GM23338 (cell line): ENCODE data around the gene HYKK. TPM values are rescaled to one million over a fixed set of nuclear protein-coding genes. Genes with fewer than 3 reads are reported as not detected.

Experiments used
- ATAC-seq: fragments of 200-7000 bp; cut with Tn5 transposase; 3 replicates; pipeline ENCODE4 v1.9.1; 2020
- DNase-seq: peaks from one replicate; pipeline ENCODE4 v3.0.0-alpha.2; 2015; ENCODE audit warnings: low spot score
- H2AFZ ChIP-seq: fragments of 200-600 bp; sonication (generic); 2 replicates; pipeline ENCODE4 v1.8.0; 2016; ENCODE audit warnings: antibody characterized with exemption, mild to moderate bottlenecking, moderate library complexity
- H3F3A ChIP-seq: fragments of 200-600 bp; sonication (generic); replicated peaks from 2 replicates; pipeline ENCODE4 v1.8.0; 2017; ENCODE audit warnings: antibody characterized with exemption, mixed run types, low read depth
- H3K27ac ChIP-seq: fragments of 200-600 bp; sonication (generic); 2 replicates; pipeline ENCODE4 v1.6.1; 2016; ENCODE audit warnings: low read depth
- H3K27me3 ChIP-seq: fragments of 200-600 bp; sonication (generic); 2 replicates; pipeline ENCODE4 v1.8.0; 2016; ENCODE audit warnings: mild to moderate bottlenecking, mixed run types, moderate library complexity; ENCODE audit not compliant: insufficient read depth
- H3K36me3 ChIP-seq: fragments of 200-600 bp; sonication (generic); 2 replicates; pipeline ENCODE4 v1.8.0; 2016; ENCODE audit warnings: mild to moderate bottlenecking; ENCODE audit not compliant: insufficient read depth
- H3K4me1 ChIP-seq: fragments of 200-600 bp; sonication (generic); 2 replicates; pipeline ENCODE4 v1.8.0; 2016; ENCODE audit warnings: mild to moderate bottlenecking, moderate library complexity; ENCODE audit not compliant: insufficient read depth
- H3K4me2 ChIP-seq: fragments of 200-600 bp; sonication (generic); 2 replicates; pipeline ENCODE4 v1.7.1; 2017; ENCODE audit warnings: mixed run types
- H3K4me3 ChIP-seq: fragments of 200-600 bp; sonication (generic); 2 replicates; pipeline ENCODE4 v1.6.1; 2016; ENCODE audit warnings: mixed run types
- H3K79me2 ChIP-seq: fragments of 200-600 bp; sonication (generic); replicated peaks from 2 replicates; pipeline ENCODE4 v1.8.0; 2017; ENCODE audit warnings: mild to moderate bottlenecking; ENCODE audit not compliant: insufficient read depth
- H3K9me2 ChIP-seq: fragments of 200-600 bp; sonication (generic); 2 replicates; pipeline ENCODE4 v1.8.0; 2017; ENCODE audit not compliant: insufficient read depth
- H4K20me1 ChIP-seq: fragments of 200-600 bp; sonication (generic); replicated peaks from 2 replicates; pipeline ENCODE4 v1.8.0; 2017; ENCODE audit warnings: mild to moderate bottlenecking; ENCODE audit not compliant: insufficient read depth
- H3K27ac Mint-ChIP-seq: 2 replicates; pipeline ENCODE4 v1.8.0; 2020; ENCODE audit warnings: inconsistent platforms, mild to moderate bottlenecking, moderate library complexity, mixed read lengths
- H3K27me3 Mint-ChIP-seq: 3 replicates; pipeline ENCODE4 v1.8.0; 2022; ENCODE audit warnings: low read depth, mild to moderate bottlenecking, moderate library complexity, mixed read lengths, inconsistent platforms; ENCODE audit not compliant: insufficient read depth, poor library complexity
- H3K36me3 Mint-ChIP-seq: 3 replicates; pipeline ENCODE4 v1.8.0; 2021; ENCODE audit warnings: low read depth, mild to moderate bottlenecking, inconsistent platforms, moderate library complexity, mixed read lengths
- H3K4me1 Mint-ChIP-seq: 3 replicates; pipeline ENCODE4 v1.8.0; 2020; ENCODE audit warnings: mild to moderate bottlenecking, inconsistent platforms, mixed read lengths
- H3K4me3 Mint-ChIP-seq: 3 replicates; pipeline ENCODE4 v1.8.0; 2021; ENCODE audit warnings: moderate library complexity, mild to moderate bottlenecking, inconsistent platforms, mixed read lengths
- H3K9me3 Mint-ChIP-seq: 3 replicates; pipeline ENCODE4 v1.8.0; 2020; ENCODE audit warnings: moderate library complexity, mild to moderate bottlenecking, inconsistent platforms, mixed read lengths
- CREB1 ChIP-seq: fragments of 250-450 bp; sonication (Bioruptor Pico); IDR thresholded peaks from 2 replicates; pipeline ENCODE4 v1.5.0; 2020; ENCODE audit warnings: low read depth, mild to moderate bottlenecking, moderate library complexity
- ETS1 ChIP-seq: IDR thresholded peaks from 2 replicates; pipeline ENCODE4 v1.6.1; 2016; ENCODE audit warnings: antibody characterized with exemption
- EZH2 ChIP-seq: fragments of 200-600 bp; sonication (generic); IDR thresholded peaks from one replicate; pipeline ENCODE4 v1.8.0; 2017; ENCODE audit warnings: antibody characterized with exemption, mild to moderate bottlenecking, low read depth; ENCODE audit not compliant: unreplicated experiment
- EZH2phosphoT487 ChIP-seq: fragments of 200-600 bp; sonication (generic); IDR thresholded peaks from one replicate; pipeline ENCODE4 v1.8.1; 2018; ENCODE audit warnings: antibody characterized with exemption; ENCODE audit not compliant: unreplicated experiment
- JUNB ChIP-seq: IDR thresholded peaks from one replicate; pipeline ENCODE4 v1.6.1; 2016; ENCODE audit warnings: antibody characterized with exemption; ENCODE audit not compliant: unreplicated experiment
- NANOG ChIP-seq: IDR thresholded peaks from 2 replicates; pipeline ENCODE4 v1.6.1; 2016; ENCODE audit warnings: antibody characterized with exemption, borderline replicate concordance
- POLR2AphosphoS5 ChIP-seq: IDR thresholded peaks from 2 replicates; pipeline ENCODE4 v1.6.1; 2016; ENCODE audit warnings: antibody characterized with exemption, low read depth
- REST ChIP-seq: IDR thresholded peaks from one replicate; pipeline ENCODE4 v1.6.1; 2018; ENCODE audit warnings: antibody characterized with exemption; ENCODE audit not compliant: unreplicated experiment
- STAT1 ChIP-seq: IDR thresholded peaks from one replicate; pipeline ENCODE4 v1.6.1; 2016; ENCODE audit warnings: antibody characterized with exemption; ENCODE audit not compliant: unreplicated experiment
- ZNF114 ChIP-seq: fragments of 250-450 bp; sonication (Bioruptor Pico); IDR thresholded peaks from 2 replicates; pipeline ENCODE4 v1.5.0; 2020; ENCODE audit warnings: mild to moderate bottlenecking, moderate library complexity
- ZNF331 ChIP-seq: fragments of 250-450 bp; sonication (Bioruptor Pico); IDR thresholded peaks from 2 replicates; pipeline ENCODE4 v1.5.0; 2020; ENCODE audit warnings: low read depth, mild to moderate bottlenecking, moderate library complexity
- polyA plus RNA-seq: library from polyadenylated mRNA; unstranded; fragments of >200 nt; fragmentation: Nextera tagmentation; extraction: Ambion mirVana; gene quantifications from 2 replicates; pipeline ENCODE4 v1.2.1, GENCODE V29; 2016
- total RNA-seq: library from RNA; depleted of rRNA; stranded (reverse); fragments of >200 nt; shearing (Covaris generic); gene quantifications from 2 replicates; pipeline ENCODE4 v1.2.3, GENCODE V29; 2014
- TF ChIP-seq, protein P1 (sequence below), 2 experiments: fragments of 200-600 bp in 1 of 2; sonication (generic) in 1 of 2; conservative IDR thresholded peaks; 2 replicates each; pipeline versions ENCODE4 v1.5.1 to v1.6.1; 2016 to 2017; ENCODE audit warnings: antibody characterized with exemption in 2 of 2, low read depth in 2 of 2, mild to moderate bottlenecking in 2 of 2, moderate library complexity in 1 of 2
- TF ChIP-seq, protein P2 (sequence below): fragments of 250-450 bp; sonication (Bioruptor Pico); IDR thresholded peaks from 2 replicates; pipeline ENCODE4 v1.5.0; 2020; ENCODE audit warnings: mild to moderate bottlenecking, moderate library complexity

Gene HYKK
- total and polyA plus RNA-seq, 2 experiments from 2014 or later, result 2.9 to 5.5 TPM

DNA sequence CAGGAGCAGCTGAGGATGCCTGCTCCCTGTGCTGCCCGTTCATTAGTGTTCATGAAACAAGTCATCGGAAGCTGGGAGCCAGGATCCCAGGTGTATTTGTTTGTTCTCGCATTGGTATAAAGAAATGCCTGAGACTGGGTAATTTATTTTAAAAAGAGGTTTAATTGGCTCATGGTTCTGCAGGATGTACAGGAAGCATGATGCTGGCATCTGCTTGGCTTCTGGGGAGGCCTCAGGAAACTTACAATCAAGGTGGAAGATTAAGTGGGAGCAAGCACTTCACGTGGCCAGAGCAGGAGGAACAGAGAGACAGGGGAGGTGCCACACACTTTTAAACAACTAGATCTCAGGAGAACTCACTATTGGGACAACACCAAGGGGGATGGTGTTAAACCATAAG, 5.5 kb upstream of the HYKK start:
- Histone ChIP-seq H3K36me3 (peaks cover 15% of the 10 kb centered on the region; the same call in 1 of the 2 replicates), H3K27me3 (0 out of 2 replicates have a peak, but pooled peaks cover 2% of the 10 kb centered on the region), H3K9me2 (0 out of 2 replicates have a peak, but pooled peaks cover 4% of the 10 kb centered on the region), H3K27ac (no peak overlapping the region), H3K4me1 (no peaks in the 10 kb centered on the region), H2AFZ (no peak overlapping the region), H4K20me1 (no peaks in the 10 kb centered on the region), H3F3A (peaks cover 6% of the 10 kb centered on the region; the same call in 1 of the 2 replicates), H3K4me2 (no peak overlapping the region), H3K79me2 (no peaks in the 10 kb centered on the region), H3K4me3 (no peak overlapping the region)
- H3K9me3 Mint-ChIP-seq, result peaks cover 21% of the 10 kb centered on the region
- DNase-seq, result no peak
- H3K27ac Mint-ChIP-seq, result no peak overlapping the region
- no peak for ATAC-seq
- H3K36me3 Mint-ChIP-seq, result peaks cover 52% of the 10 kb centered on the region
- peaks cover 2% of the 10 kb centered on the region; the same call in 1 of the 3 replicates for H3K4me1 Mint-ChIP-seq
- TF ChIP-seq ZNF114 (no peak), ETS1 (no peak), CREB1 (no peak), POLR2AphosphoS5 (no peak), STAT1 (no peak), EZH2 (no peak), REST (no peak), JUNB (no peak), NANOG (no peak), EZH2phosphoT487 (no peak), ZNF331 (CRISPR knock-in tag) (no peak)
- TF ChIP-seq, protein P1, sequence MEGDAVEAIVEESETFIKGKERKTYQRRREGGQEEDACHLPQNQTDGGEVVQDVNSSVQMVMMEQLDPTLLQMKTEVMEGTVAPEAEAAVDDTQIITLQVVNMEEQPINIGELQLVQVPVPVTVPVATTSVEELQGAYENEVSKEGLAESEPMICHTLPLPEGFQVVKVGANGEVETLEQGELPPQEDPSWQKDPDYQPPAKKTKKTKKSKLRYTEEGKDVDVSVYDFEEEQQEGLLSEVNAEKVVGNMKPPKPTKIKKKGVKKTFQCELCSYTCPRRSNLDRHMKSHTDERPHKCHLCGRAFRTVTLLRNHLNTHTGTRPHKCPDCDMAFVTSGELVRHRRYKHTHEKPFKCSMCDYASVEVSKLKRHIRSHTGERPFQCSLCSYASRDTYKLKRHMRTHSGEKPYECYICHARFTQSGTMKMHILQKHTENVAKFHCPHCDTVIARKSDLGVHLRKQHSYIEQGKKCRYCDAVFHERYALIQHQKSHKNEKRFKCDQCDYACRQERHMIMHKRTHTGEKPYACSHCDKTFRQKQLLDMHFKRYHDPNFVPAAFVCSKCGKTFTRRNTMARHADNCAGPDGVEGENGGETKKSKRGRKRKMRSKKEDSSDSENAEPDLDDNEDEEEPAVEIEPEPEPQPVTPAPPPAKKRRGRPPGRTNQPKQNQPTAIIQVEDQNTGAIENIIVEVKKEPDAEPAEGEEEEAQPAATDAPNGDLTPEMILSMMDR (conservative IDR thresholded peaks at IDR 0.05; ENCODE audit: low read depth in 2 of 2), result no peak
- TF ChIP-seq, protein P2, sequence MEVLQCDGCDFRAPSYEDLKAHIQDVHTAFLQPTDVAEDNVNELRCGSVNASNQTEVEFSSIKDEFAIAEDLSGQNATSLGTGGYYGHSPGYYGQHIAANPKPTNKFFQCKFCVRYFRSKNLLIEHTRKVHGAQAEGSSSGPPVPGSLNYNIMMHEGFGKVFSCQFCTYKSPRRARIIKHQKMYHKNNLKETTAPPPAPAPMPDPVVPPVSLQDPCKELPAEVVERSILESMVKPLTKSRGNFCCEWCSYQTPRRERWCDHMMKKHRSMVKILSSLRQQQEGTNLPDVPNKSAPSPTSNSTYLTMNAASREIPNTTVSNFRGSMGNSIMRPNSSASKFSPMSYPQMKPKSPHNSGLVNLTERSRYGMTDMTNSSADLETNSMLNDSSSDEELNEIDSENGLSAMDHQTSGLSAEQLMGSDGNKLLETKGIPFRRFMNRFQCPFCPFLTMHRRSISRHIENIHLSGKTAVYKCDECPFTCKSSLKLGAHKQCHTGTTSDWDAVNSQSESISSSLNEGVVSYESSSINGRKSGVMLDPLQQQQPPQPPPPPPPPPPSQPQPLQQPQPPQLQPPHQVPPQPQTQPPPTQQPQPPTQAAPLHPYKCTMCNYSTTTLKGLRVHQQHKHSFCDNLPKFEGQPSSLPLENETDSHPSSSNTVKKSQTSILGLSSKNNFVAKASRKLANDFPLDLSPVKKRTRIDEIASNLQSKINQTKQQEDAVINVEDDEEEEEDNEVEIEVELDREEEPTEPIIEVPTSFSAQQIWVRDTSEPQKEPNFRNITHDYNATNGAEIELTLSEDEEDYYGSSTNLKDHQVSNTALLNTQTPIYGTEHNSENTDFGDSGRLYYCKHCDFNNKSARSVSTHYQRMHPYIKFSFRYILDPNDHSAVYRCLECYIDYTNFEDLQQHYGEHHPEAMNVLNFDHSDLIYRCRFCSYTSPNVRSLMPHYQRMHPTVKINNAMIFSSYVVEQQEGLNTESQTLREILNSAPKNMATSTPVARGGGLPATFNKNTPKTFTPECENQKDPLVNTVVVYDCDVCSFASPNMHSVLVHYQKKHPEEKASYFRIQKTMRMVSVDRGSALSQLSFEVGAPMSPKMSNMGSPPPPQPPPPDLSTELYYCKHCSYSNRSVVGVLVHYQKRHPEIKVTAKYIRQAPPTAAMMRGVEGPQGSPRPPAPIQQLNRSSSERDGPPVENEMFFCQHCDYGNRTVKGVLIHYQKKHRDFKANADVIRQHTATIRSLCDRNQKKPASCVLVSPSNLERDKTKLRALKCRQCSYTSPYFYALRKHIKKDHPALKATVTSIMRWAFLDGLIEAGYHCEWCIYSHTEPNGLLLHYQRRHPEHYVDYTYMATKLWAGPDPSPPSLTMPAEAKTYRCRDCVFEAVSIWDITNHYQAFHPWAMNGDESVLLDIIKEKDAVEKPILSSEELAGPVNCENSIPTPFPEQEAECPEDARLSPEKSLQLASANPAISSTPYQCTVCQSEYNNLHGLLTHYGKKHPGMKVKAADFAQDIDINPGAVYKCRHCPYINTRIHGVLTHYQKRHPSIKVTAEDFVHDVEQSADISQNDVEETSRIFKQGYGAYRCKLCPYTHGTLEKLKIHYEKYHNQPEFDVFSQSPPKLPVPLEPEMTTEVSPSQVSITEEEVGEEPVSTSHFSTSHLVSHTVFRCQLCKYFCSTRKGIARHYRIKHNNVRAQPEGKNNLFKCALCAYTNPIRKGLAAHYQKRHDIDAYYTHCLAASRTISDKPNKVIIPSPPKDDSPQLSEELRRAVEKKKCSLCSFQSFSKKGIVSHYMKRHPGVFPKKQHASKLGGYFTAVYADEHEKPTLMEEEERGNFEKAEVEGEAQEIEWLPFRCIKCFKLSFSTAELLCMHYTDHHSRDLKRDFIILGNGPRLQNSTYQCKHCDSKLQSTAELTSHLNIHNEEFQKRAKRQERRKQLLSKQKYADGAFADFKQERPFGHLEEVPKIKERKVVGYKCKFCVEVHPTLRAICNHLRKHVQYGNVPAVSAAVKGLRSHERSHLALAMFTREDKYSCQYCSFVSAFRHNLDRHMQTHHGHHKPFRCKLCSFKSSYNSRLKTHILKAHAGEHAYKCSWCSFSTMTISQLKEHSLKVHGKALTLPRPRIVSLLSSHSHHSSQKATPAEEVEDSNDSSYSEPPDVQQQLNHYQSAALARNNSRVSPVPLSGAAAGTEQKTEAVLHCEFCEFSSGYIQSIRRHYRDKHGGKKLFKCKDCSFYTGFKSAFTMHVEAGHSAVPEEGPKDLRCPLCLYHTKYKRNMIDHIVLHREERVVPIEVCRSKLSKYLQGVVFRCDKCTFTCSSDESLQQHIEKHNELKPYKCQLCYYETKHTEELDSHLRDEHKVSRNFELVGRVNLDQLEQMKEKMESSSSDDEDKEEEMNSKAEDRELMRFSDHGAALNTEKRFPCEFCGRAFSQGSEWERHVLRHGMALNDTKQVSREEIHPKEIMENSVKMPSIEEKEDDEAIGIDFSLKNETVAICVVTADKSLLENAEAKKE (CRISPR knock-in tag), result no peak
- no peak overlapping the region for H3K4me3 Mint-ChIP-seq
- peaks cover 4% of the 10 kb centered on the region for H3K27me3 Mint-ChIP-seq
